ENCODE measurements around the gene PAK2.
"Not testable (repeated sequence)": the region's sequence is repeated elsewhere in the genome, so short reads cannot be mapped to it uniquely, and the experiment has no call there.

The PAK2 gene

DNA sequence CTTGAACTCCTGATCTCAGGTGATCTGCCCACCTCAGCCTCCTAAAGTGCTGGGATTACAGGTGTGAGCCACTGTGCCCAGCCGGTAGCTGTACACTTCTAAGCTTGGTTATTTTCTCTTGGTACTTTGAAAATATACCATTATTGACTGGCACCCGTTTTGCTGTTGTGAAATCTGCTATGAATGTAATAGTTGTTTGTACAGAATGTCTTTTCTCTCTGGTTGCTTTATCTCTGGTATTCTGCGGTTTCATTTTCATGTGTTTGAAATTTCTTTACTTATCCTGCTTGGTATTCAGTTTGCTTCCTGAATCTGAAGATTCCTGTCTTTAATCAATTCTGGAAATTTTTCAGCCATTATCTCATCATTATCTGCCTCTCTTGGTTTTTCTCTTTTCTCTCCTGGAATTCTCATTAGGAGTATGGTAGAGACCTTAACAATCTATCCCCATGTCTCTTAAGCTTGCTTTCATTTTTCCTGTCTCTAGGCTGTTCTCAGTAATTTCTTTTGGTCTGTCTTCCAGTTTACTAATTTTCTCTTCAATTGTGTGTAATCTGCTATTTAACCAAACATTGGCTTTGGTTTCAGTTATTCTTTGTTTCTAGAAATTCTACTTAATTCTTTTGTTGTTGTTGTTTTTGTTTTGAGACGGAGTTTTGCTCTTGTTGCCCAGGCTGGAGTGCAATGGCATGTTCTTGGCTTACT lies 2.8 kb upstream of the PAK2 start:
- DNase-seq (ENCODE audit: low read depth in 4 of 4, low spot score in 1 of 4), result no peak

DNA sequence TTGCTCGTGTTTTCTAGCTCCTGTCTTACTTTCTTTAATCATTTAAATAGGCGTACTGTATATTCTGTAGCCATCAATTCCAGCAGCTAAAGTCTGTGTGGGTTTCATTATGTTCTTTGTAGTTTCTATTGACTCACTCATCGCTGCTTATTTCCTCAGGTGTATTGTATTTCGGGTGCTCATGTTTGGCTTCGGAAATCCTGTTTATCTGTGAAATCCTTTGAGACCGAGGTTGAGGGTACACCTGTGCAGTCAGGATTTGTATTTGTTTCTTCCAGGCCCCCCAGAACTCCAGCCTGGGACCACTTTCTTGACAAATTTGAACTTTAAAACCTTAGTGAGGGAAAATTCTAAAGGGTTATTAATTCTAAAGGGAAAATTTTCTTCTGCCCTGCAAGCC lies 2.0 kb upstream of the PAK2 start:
- no peak for DNase-seq (ENCODE audit: low read depth in 4 of 4, low spot score in 1 of 4)

DNA sequence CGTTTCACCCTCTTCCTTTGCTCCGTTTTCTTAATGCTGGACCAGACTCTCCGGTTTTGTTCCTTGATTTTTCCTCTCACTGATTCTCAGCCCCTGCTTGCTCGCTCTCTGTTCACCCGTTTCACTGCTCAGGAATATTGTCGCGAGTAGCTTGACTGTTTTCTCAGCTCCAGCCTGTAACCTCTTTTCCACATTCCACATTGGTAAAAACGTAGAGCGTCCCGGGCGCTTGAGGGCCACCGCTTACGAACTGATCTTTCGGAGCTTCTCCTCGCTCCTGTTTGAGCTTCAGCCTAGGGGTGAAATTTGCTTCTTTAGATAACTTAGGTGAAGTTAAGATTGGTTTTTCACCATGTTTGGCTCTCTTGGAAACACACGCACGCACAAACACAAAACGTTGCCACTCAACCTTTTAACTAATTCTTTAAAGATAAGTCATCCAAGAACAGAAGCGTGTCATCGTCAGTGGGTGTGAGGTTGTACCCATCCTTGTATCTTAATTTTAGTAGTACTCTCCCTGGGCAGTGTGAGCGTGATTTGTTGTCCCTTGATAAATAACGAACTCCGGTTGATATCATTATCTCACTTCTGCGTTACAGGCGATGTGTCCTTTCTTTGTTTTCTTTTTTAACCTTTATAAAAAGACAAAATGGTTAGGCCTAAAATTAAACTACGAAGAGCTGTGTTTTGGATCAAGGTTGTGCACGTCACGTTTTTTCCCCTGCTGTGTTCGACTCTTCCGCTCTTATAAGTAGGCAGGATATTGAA lies 1.0 kb downstream of the PAK2 start:
- DNase-seq (ENCODE audit: low read depth in 4 of 4, low spot score in 1 of 4), result peak; percentile 13 to 30 (median 22)

DNA sequence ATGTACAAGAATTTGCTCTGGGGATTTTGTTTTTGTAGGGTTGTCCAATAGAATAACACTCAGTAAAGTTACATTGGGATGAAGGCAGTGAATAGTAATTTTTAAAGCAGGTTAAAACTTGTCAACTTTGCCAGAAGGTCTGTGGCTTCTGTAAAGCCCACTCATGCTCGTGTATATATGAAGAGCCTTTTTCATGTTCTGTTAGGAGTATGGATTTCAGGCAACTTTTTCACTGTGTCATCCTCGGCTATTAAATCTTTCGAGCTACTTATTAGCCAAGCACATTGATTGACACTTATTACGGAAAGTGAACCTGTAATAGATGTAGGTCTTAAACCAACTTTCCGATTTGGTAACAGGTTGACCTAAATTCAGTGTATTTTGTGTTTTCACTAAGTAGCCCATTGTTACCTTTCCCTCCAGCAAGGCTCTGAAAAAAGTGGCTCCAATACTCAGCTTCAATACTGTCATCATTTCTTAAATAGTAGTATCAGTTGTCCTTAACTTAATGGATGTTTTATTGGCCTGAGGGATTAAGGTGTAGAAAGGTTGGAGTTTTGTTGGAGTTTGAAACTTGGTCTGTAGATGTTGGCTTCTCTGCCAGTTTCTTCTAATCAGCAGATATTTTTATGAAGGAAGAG lies 1.7 kb downstream of the PAK2 start:
- no peak for DNase-seq (ENCODE audit: low read depth in 4 of 4, low spot score in 1 of 4)

DNA sequence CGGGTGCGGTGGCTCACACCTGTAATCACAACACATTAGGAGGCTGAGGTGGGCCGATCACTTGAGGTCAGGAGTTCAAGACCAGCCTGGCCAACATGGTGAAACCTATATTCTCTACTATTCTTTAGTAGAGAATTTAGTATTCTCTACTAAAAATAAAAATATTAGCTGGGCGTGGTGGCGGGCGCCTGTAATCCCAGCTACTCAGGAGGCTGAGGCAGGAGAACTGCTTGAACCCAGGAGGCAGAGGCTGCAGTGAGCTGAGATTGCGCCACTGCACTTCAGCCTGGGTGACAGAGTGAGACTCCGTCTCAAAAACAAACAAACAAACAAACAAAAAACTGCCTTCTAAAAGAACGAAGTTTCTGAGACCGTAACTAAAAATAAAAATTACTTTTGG lies 3.9 kb downstream of the PAK2 start:
- DNase-seq (ENCODE audit: low read depth in 4 of 4, low spot score in 1 of 4), result not testable (repeated sequence)

DNA sequence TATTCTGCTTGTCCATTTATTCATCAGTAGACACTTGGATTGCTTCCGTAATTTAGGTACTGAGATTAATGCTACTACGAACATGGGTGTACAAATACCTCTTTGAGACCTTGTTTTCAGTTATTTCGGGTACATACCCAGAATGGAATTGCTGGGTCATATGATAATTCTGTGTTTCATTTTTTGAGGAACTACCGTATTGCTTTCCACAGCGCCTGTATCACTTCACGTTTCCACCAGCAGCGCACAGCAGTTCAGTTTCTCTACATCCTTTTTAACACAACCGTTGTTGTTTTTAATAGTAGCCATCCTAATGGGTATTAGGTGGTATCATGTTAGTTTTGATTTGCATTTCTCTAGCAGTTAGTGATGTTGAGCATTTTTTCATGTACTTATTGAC lies 9.5 kb downstream of the PAK2 start:
- no peak for DNase-seq (ENCODE audit: low read depth in 4 of 4, low spot score in 1 of 4)

DNA sequence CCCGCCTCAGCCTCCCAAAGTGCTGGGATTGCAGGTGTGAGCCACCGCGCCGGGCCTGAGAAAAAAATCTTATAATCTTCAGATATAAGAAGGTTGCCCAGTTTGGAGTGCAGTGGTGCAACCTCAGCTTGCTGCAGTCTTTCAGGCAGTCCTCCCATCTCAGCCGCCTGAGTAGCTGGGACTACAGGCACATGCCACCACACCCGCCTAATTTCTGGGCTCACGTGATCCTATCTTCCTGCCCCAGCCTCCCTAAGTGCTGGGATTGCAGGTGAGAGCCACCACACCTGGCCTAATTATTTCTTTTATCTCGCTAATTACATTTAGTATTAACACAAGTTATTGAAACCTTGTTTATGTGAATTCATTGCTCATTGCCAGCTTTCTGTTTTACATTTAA lies 13.5 kb downstream of the PAK2 start:
- DNase-seq (ENCODE audit: low read depth in 4 of 4, low spot score in 1 of 4), result no peak

DNA sequence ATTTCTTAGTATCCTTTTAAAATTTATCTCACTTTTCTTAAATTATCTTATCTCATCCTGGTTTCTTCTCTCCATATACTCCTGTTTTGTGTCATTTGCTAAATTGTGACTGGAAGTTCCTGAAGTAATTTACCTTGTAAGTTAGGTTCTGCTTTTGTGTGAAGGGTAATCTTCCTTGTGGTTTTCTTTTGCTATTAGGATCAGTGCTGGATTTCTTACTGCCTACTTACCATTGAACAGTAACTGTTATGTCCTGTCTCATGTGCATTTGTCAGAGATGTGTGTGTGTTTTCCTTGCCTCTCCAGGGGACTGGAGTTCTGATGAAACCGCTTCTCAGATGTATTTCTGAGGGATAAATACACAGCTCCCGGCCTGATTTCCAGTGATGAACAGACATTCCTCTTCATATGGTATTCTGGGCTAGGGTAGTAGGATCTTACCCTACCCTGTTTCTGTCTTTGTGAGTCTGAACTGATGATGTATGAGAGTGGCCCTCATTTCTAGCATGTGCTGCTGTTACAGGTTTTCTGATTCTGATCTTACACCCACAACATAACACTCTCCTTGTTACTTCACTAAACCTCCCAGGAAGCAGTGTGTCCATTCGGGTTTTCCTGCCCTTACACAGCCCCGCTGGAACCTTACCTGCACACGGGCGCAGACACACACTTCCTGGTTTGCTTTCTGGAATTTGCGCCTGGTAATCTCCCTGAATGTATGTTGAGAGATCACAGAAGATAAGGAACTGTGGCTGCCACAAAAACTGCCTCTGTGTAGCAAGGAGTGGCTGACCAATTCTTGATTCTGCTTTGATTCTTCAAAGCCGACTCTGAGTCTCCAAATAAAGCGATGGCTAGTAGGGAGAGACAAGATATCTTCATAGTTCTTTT lies 14.7 kb downstream of the PAK2 start:
- no peak for DNase-seq (ENCODE audit: low read depth in 4 of 4, low spot score in 1 of 4)

DNA sequence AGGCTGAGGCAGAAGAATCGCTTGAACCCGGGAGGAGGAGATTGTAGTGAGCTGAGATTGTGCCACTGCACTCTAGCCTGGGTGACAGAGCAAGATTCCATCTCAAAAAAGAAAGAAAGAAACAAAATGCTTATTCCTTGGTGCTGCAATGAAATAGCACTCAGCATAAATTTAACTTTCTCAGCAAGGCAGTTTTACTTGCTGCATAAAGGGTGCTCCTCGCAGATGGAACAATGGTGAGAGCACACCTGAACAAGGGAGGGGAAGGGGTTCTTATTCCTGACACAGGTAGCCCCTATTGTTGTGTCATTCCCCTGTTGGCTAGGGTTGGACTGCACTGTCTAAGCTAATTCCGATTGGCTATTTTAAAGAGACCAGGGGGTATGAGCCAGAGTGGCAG lies 17.1 kb downstream of the PAK2 start:
- DNase-seq (ENCODE audit: low read depth in 4 of 4, low spot score in 1 of 4), result no peak

DNA sequence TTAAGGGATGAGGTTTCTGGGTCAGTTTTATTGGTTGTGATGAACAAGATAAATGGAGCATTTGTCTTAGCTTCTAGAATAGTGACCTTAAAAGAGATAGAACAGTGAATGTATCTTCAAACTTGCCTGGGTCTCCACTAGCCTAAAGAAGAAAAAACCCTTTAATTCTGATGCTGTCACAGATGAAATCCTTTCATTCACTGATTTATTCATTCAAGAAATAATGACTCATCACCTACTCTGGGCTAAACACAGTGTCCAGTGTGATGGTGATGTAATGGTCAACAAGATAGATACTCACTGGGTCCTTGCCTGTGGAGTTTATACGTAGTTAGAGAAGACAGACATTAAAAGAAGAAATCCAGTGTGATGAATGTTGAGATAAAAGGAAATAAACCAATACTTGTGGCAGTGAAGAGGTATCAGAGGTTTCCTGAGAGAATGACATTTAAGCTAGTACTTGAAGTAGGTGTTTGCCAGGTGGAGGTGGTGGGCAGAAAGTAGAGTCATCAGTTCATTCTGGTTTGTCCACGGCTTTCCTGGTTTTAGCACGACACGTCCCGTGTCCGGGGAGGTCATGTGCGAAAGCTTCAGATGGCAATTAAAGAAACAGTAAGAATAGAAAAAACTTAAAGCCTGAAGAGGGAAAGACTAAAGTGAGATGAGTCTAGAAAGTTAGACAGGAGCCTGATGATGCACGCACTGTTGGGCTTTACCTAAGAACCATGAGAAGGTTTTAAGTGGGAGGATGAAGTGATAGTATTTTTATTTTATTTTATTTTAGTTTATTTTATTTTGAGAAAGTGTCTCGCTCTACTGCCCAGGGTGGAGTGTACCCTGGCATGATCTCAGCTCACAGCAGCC lies 18.5 kb downstream of the PAK2 start:
- no peak for DNase-seq (ENCODE audit: low read depth in 4 of 4, low spot score in 1 of 4)

DNA sequence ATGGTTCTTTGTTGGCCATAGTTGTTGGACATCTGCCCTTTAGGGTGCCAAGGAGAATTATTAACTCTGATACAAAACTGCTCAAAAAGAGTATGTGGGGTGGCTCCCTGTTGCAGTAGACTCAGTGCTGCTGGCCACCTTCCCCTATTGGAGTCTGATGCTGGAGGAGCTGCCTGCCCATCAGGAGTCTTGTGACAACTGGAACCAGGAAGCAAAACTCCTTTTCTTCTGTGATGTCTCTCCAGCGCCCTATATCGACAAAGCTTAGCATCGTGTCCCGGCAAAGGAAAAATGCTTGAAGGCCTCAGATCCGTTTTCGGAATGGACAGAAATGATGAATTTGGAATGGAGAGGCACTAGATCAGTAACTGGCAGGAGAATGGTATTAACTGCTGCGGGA lies 23.5 kb downstream of the PAK2 start:
- no peak for DNase-seq (ENCODE audit: low read depth in 4 of 4, low spot score in 1 of 4)

DNA sequence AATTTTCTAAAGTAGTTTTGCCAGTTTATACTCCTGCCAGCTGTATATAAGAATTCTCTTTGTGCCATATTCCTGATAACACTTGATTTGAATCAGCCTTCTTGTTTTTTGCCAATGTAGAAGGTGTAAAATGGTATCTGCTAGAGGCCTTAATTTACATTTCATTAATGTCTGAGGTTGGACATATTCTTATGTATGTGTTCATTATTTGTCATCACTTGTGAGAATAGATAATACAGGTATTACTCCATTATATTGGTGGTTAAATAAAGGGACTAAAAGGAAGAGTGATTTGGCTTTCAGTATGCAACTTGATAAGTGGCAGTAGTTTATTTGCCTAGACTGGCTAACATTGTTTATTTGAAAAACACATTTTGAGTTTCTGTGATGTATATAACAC lies 25.8 kb downstream of the PAK2 start:
- DNase-seq (ENCODE audit: low read depth in 4 of 4, low spot score in 1 of 4), result no peak

DNA sequence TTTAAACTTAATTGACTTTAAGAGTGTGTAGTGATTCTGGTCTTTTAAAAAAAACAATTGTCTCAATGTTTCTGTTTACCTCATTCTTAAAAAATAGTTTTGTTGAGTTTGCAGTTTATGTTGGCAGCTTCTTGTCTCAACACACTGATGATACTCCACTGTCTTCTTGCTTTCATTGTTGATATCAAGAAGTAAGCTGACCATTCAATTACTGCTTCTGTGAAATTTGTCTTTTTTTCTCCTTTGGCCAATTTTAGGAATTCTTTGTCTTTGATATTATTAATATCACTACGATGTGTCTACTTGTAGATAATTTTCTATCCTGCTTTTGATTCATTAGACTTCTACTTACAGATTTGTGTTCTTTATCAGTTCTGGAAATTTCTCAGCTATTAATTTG lies 31.4 kb downstream of the PAK2 start:
- no peak for DNase-seq (ENCODE audit: low read depth in 4 of 4, low spot score in 1 of 4)

DNA sequence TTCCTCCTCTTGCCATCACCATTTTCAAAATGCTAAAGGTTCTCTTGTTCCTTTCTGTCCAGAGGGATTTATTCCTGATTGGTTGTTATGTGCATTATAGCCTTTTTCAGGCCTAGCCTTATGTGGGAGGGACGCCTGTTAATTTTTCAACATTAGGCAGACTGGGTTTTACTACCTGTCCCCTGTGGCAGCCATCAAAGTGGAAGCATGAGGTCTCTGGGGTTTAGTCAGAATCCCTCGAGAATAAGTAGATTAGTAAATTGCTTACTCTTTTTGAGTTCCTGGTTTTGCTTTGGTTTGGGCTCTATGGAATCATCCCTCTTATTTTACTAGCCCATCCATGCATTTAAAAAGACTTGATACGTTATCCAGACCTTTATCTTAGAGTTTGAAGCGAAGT lies 32.4 kb downstream of the PAK2 start:
- DNase-seq (ENCODE audit: low read depth in 4 of 4, low spot score in 1 of 4), result no peak

DNA sequence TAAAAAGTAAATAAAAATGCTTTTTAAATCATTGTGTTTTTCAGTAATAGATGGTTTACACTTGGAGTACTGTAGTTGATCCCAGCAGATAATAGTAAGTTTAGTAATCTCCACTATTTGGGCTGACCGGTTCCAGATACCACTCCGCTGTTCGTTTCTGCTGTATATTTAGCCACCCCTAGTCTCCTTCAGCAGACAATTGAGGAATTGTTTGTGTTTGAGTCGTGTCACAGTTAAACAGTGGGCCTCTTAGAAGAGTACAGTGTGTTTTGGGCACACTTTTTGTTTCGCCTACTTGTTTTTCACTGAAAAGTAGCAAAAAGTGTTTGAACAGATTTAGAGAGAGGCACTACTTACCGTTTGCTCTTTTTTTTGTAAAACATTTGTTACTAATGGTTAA lies 33.2 kb downstream of the PAK2 start:
- DNase-seq (ENCODE audit: low read depth in 4 of 4, low spot score in 1 of 4), result no peak

DNA sequence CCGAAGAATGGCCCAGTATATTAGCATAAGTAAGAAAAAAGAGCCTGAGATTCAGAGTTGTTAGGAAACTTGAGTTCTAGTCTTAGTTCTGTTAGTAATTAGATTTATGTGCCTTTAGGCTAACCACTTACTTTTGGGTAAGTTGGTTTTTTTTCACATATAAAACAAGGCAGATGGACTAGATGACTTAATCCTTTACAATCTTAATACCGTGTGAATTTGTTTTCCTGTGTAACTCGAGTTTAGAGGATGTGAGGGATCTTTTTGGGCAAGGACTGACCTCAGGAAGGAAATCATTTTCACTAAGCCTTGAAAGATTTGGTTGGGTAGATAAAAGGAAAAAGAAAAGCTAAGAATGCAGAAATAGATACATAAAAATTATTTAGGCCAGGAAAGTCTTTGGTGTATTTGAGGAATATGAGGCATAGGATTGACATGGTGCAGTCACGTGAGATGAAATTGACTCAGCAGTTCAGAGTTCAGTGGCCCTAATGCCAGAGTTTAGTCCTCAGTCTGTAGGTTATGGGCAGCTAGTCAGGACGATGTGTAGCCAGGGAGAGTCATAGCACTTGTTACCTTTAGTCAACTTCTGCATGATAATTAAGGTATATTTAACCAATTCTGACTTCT lies 34.6 kb downstream of the PAK2 start:
- DNase-seq (ENCODE audit: low read depth in 4 of 4, low spot score in 1 of 4), result no peak

DNA sequence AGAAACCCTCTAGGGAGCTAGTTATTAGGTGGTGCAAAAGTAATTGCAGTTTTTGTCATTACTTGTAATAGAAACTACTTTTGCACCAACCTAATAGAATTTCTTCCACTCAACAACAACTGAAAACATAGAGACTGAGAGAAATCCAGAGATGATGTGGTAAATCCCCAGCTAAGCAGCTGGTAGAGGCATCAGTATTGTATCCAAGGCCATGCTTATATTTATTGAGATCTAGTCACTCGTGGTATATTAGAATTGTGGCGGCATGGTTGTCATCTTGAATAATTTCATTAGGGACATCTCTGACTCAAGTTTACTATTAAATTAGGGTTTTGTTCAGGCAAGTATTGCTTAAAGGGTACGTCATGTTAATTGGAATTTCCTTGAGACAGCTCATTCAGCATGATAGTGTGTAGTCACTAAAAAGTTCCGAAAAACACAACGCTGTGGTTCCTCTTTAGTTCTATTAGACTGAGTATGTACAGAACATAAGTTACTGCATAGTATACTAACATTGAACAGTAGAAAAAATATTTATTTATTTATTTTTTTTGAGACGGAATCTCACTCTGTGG lies 35.3 kb downstream of the PAK2 start:
- no peak for DNase-seq (ENCODE audit: low read depth in 4 of 4, low spot score in 1 of 4)

DNA sequence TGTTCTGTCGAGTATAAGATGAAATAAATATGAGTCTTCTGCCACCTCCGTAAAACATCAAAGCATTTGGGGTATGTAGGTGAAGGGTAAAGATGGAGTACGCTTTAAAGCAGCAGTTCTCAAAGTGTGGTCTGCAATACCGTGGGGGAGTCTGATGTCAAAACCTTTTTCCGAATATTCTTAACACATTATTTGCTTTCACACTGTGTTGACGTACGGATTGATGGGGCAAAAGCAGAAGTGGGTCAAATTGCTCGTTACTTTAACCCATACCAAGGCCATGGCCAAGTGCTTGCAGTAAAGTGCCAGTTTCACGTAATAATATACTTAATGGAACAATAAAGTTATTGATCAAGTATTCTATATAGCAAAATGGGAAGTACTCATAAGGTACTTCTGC lies 36.3 kb downstream of the PAK2 start:
- DNase-seq (ENCODE audit: low read depth in 4 of 4, low spot score in 1 of 4), result no peak

DNA sequence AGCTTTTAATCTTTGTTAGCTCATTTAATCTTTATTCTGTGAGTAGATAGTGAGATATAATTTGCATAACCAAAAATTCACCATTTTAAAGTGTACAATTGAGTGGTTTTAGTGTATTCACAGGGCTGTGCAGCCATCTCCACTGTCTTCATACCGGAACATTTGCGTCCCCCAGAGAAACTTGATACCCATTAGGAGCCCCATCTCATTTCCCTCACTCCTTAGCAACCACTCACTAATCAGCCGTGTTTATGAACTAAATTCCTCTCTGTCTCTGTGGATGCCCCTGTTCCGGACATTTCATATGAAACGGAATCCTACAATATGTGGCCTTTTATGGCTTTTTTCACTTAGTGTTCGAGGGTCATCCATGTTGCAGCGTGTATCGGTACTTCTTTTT lies 38.2 kb downstream of the PAK2 start:
- DNase-seq (ENCODE audit: low read depth in 4 of 4, low spot score in 1 of 4), result no peak

DNA sequence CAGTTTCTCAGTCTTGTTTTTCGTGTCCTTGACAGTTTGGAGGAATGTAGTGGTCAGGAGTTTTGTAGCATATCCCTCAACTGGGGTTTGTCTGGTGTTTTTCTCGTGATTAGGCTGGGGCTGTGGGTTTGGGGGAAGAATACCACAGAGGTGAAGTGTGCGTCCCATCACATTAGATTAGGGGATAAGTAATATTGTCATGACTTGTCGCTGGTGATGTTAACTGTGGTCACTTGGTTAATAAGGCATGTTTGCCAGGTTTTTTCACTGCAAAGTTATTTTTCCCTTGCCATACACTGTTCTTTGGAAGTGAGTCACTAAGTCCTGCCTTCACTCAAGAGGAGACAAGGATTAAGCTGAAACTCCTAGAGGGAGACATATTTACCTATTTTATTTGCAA lies 39.1 kb downstream of the PAK2 start:
- no peak for DNase-seq (ENCODE audit: low read depth in 4 of 4, low spot score in 1 of 4)
